Pons (tissue), 1 donor: ENCODE measurements around the gene JAML.

Experiments used
- DNase-seq: peaks from one replicate; pipeline ENCODE4 v3.0.0-alpha.2; 2016; ENCODE audit warnings: low spot score

JAML gene

GRCh38 chr11:118215765-118216164 is 9.0 kb downstream of the JAML start:
- DNase-seq: no peak

- DNase-seq: no peak
These were observed 9.5 kb downstream of the JAML start for GRCh38 chr11:118215262-118215661.

- peak; percentile 78 for DNase-seq
These were observed 10.4 kb downstream of the JAML start for GRCh38 chr11:118214210-118214914.

GRCh38 chr11:118213781-118214180 is 11.0 kb downstream of the JAML start:
- DNase-seq: no peak

GRCh38 chr11:118213201-118213600 is 11.6 kb downstream of the JAML start:
- DNase-seq: peak; percentile 8

GRCh38 chr11:118212781-118213191 is 12.0 kb downstream of the JAML start:
- DNase-seq: peak; percentile 26

- DNase-seq: no peak
These were observed 12.6 kb downstream of the JAML start for GRCh38 chr11:118212131-118212725.

- DNase-seq: no peak
These were observed 13.8 kb downstream of the JAML start for GRCh38 chr11:118211006-118211405.

- DNase-seq: no peak
These were observed 14.5 kb downstream of the JAML start for GRCh38 chr11:118210323-118210722.

GRCh38 chr11:118209033-118209432 is 15.8 kb downstream of the JAML start:
- DNase-seq: no peak

GRCh38 chr11:118207079-118207478 is 17.7 kb downstream of the JAML start:
- DNase-seq: no peak

- no peak for DNase-seq
These were observed 18.3 kb downstream of the JAML start for GRCh38 chr11:118206391-118207031.

GRCh38 chr11:118205606-118206378 is 19.0 kb downstream of the JAML start:
- no peak for DNase-seq

GRCh38 chr11:118202599-118203422 is 22.0 kb downstream of the JAML start:
- no peak for DNase-seq

- DNase-seq: no peak
These were observed 22.8 kb downstream of the JAML start for GRCh38 chr11:118201966-118202365.

- no peak for DNase-seq
These were observed 23.7 kb downstream of the JAML start for GRCh38 chr11:118200901-118201680.

GRCh38 chr11:118200497-118200896 is 24.3 kb downstream of the JAML start:
- no peak for DNase-seq

- DNase-seq: no peak
These were observed 25.7 kb downstream of the JAML start for GRCh38 chr11:118199135-118199534.

- DNase-seq: peak; percentile 65
These were observed 26.4 kb downstream of the JAML start for GRCh38 chr11:118198370-118198769.

- peak; percentile 92 for DNase-seq
These were observed 29.8 kb downstream of the JAML start for GRCh38 chr11:118194835-118195627.
